ENCODE results near the gene OSBPL5. TPM values are rescaled to one million over a fixed set of nuclear protein-coding genes. Genes with fewer than 3 reads are reported as not detected.

The OSBPL5 gene
- total and polyA plus RNA-seq, 9 of the 15 experiments (the other 6 are each of a cell fraction or from before 2014, with no cell fraction given), result 0.06 to 14.8 (median 3.2) TPM

DNA sequence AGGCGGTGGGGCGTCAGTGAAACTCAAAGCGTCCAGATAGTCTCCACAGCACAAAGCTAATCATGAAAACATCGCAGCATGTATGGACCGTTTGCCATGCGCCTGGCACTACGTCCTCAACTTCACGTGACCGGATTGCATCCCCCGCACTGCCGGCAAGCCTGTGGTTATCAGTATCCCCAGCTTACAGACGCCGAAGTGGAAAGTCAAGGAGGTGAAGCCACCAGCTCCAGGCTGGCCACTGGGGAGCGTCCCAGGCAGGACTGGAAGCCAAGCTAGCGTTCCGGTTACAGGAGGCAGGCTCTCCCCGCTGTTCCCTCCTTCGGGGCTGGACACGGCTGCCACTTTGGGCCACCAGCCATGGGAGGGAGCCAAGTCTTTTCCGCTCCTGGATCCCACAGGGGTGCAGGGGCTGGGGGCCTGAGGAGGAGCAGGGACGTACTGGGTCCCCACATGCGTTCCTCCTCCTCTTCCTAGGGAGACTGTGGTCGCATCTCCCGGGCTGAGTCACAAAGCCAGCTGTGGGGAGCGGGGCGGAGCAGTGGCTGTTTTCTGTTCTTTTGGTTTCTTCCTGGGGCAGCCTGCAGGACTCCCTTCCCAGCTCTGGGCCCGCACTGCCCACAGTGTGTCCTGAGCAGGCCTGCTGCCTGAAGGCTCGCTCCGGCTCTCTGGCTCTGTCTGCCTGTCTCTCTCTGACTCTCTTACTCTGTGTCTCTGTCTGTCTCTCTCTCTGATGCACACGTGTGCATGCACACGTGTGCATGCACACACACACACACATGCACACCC, 4.3 kb upstream of the OSBPL5 start (continued):
- TF ChIP-seq, protein P1, sequence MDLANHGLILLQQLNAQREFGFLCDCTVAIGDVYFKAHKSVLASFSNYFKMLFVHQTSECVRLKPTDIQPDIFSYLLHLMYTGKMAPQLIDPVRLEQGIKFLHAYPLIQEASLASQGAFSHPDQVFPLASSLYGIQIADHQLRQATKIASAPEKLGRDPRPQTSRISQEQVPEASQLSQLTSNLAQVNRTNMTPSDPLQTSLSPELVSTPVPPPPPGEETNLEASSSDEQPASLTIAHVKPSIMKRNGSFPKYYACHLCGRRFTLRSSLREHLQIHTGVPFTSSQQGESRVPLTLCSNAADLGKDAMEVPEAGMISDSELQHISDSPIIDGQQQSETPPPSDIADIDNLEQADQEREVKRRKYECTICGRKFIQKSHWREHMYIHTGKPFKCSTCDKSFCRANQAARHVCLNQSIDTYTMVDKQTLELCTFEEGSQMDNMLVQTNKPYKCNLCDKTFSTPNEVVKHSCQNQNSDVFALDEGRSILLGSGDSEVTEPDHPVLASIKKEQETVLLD (IDR thresholded peaks at IDR 0.05), result peak; percentile 86
- TF ChIP-seq, protein P2, sequence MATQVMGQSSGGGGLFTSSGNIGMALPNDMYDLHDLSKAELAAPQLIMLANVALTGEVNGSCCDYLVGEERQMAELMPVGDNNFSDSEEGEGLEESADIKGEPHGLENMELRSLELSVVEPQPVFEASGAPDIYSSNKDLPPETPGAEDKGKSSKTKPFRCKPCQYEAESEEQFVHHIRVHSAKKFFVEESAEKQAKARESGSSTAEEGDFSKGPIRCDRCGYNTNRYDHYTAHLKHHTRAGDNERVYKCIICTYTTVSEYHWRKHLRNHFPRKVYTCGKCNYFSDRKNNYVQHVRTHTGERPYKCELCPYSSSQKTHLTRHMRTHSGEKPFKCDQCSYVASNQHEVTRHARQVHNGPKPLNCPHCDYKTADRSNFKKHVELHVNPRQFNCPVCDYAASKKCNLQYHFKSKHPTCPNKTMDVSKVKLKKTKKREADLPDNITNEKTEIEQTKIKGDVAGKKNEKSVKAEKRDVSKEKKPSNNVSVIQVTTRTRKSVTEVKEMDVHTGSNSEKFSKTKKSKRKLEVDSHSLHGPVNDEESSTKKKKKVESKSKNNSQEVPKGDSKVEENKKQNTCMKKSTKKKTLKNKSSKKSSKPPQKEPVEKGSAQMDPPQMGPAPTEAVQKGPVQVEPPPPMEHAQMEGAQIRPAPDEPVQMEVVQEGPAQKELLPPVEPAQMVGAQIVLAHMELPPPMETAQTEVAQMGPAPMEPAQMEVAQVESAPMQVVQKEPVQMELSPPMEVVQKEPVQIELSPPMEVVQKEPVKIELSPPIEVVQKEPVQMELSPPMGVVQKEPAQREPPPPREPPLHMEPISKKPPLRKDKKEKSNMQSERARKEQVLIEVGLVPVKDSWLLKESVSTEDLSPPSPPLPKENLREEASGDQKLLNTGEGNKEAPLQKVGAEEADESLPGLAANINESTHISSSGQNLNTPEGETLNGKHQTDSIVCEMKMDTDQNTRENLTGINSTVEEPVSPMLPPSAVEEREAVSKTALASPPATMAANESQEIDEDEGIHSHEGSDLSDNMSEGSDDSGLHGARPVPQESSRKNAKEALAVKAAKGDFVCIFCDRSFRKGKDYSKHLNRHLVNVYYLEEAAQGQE (IDR thresholded peaks at IDR 0.05; ENCODE audit: borderline replicate concordance), result peak; percentile 73
- TF ChIP-seq, protein P2 (CRISPR knock-in tag; IDR thresholded peaks at IDR 0.05; ENCODE audit: low read depth), result 0 out of 2 replicates have a peak, but pooled peaks have one; percentile 33
- TF ChIP-seq, protein P3, sequence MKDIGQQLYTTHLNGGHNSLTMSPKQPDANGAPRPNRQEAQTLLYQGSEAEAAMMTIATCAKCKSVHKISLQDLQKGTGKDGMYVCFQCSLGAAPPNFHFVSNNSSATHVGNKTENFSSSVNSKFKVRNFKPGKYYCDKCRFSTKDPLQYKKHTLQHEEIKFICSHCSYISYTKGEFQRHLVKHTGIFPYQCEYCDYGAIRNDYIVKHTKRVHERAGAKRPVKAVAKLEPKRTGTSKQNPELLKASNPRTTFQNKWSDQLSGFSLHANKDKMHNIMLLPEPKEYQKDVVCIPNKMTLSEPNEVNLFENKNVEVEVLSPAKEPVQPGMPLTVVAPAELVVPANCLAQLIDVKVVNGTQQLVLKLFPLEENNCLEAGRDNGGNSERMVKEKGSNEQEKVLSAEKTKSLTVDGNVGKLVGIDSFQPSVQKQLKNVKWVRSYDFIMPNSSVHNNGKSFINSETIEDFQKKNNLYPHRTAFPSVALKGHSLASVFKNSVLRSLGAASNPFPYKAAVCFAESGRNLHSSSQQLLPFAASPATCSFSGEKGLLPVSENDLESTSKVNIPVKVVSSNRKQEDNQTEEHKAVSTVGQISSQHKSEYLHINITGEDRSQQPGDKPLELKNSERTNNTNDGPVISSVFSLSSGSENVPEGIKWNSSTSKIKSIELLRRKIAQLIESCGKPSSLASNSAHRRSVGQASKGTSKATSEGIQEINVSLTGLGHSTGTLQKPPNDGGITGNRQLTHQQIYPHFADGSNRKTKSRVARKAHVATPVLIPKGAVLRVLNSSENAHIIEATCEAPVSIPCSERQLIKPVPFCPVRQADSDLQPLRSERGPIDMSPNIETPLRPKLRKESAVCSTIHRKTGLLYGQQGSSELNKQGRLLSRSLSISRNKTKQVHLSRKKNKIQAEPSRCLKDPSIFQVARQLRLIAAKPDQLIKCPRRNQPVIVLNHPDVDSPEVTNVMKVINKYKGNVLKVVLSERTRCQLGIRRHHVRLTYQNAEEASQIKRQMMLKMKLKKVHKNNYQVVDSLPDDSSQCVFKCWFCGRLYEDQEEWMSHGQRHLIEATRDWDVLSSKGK (CRISPR knock-in tag; IDR thresholded peaks at IDR 0.05), result no peak
- TF ChIP-seq ELF1 (tag; IDR thresholded peaks at IDR 0.05) (no peak; the same call in 1 of the 2 replicates), ZNF431 (CRISPR knock-in tag; IDR thresholded peaks at IDR 0.05) (0 out of 2 replicates have a peak, but pooled peaks have one; percentile 62), BRCA1 (IDR thresholded peaks at IDR 0.05) (no peak), BRCA1 (CRISPR knock-in tag; IDR thresholded peaks at IDR 0.05) (no peak), ZNF263 (CRISPR knock-in tag; IDR thresholded peaks at IDR 0.05; ENCODE audit: borderline replicate concordance) (peak; percentile 73)
- TF ChIP-seq, protein P4, sequence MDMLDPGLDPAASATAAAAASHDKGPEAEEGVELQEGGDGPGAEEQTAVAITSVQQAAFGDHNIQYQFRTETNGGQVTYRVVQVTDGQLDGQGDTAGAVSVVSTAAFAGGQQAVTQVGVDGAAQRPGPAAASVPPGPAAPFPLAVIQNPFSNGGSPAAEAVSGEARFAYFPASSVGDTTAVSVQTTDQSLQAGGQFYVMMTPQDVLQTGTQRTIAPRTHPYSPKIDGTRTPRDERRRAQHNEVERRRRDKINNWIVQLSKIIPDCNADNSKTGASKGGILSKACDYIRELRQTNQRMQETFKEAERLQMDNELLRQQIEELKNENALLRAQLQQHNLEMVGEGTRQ (CRISPR knock-in tag; IDR thresholded peaks at IDR 0.05), result peak; percentile 96
